HEK293 (cell line): ENCODE data around the gene ZNF764.

Experiments used
- BCL6B ChIP-seq: fragments of 450-650 bp; formaldehyde crosslinking; IDR thresholded peaks from 2 replicates; pipeline ENCODE4 v1.5.1; 2017; ENCODE audit warnings: missing biosample characterization, missing genetic modification characterization
- HOXA7 ChIP-seq: sonication (generic); formaldehyde crosslinking; IDR thresholded peaks from 2 replicates; pipeline ENCODE4 v1.8.1; 2022; ENCODE audit warnings: missing genetic modification reagents, borderline replicate concordance
- PRDM2 ChIP-seq: fragments of 450-650 bp; formaldehyde crosslinking; IDR thresholded peaks from 2 replicates; pipeline ENCODE4 v1.5.1; 2016; ENCODE audit warnings: missing biosample characterization, missing genetic modification characterization, borderline replicate concordance
- TCF7L2 ChIP-seq: IDR thresholded peaks from 2 replicates; pipeline ENCODE4 v1.6.1; 2011; ENCODE audit warnings: low read depth, mild to moderate bottlenecking, inconsistent platforms, low read length, moderate library complexity, borderline replicate concordance
- ZBTB20 ChIP-seq: fragments of 450-650 bp; formaldehyde crosslinking; IDR thresholded peaks from 2 replicates; pipeline ENCODE4 v1.5.1; 2016; ENCODE audit warnings: missing biosample characterization, missing genetic modification characterization
- ZBTB49 ChIP-seq: fragments of 450-650 bp; formaldehyde crosslinking; IDR thresholded peaks from 2 replicates; pipeline ENCODE4 v1.5.1; 2016; ENCODE audit warnings: missing biosample characterization, missing genetic modification characterization, low read depth
- ZNF114 ChIP-seq: fragments of 450-650 bp; formaldehyde crosslinking; IDR thresholded peaks from 2 replicates; pipeline ENCODE4 v1.5.0; 2017; ENCODE audit warnings: missing biosample characterization, missing genetic modification characterization
- ZNF148 ChIP-seq: fragments of 450-650 bp; formaldehyde crosslinking; IDR thresholded peaks from 2 replicates; pipeline ENCODE4 v1.5.0; 2017; ENCODE audit warnings: missing biosample characterization, missing genetic modification characterization, borderline replicate concordance
- ZNF155 ChIP-seq: fragments of 450-650 bp; formaldehyde crosslinking; IDR thresholded peaks from 2 replicates; pipeline ENCODE4 v1.5.1; 2016; ENCODE audit warnings: missing biosample characterization, missing genetic modification characterization
- ZNF157 ChIP-seq: fragments of 450-650 bp; formaldehyde crosslinking; IDR thresholded peaks from 2 replicates; pipeline ENCODE4 v1.5.1; 2016; ENCODE audit warnings: missing biosample characterization, missing genetic modification characterization
- ZNF202 ChIP-seq: fragments of 450-650 bp; formaldehyde crosslinking; IDR thresholded peaks from 2 replicates; pipeline ENCODE4 v1.5.1; 2016; ENCODE audit warnings: missing biosample characterization, missing genetic modification characterization, borderline replicate concordance
- ZNF24 ChIP-seq: fragments of 450-650 bp; formaldehyde crosslinking; IDR thresholded peaks from 2 replicates; pipeline ENCODE4 v1.5.1; 2016; ENCODE audit warnings: missing biosample characterization, missing genetic modification characterization
- ZNF280D ChIP-seq: fragments of 450-650 bp; formaldehyde crosslinking; IDR thresholded peaks from 2 replicates; pipeline ENCODE4 v1.5.1; 2016; ENCODE audit warnings: missing biosample characterization, missing genetic modification characterization
- ZNF335 ChIP-seq: fragments of 450-650 bp; formaldehyde crosslinking; conservative IDR thresholded peaks from 2 replicates; pipeline ENCODE4 v1.5.1; 2016; ENCODE audit warnings: missing biosample characterization, missing genetic modification characterization
- ZNF530 ChIP-seq: fragments of 450-650 bp; formaldehyde crosslinking; IDR thresholded peaks from 2 replicates; pipeline ENCODE4 v1.5.1; 2016; ENCODE audit warnings: low read depth, missing biosample characterization, missing genetic modification characterization
- ZNF621 ChIP-seq: fragments of 450-650 bp; formaldehyde crosslinking; IDR thresholded peaks from 2 replicates; pipeline ENCODE4 v1.5.1; 2017; ENCODE audit warnings: missing biosample characterization, missing genetic modification characterization
- ZNF624 ChIP-seq: fragments of 450-650 bp; formaldehyde crosslinking; IDR thresholded peaks from 2 replicates; pipeline ENCODE4 v1.5.1; 2017; ENCODE audit warnings: missing biosample characterization, missing genetic modification characterization
- ZNF677 ChIP-seq: fragments of 450-650 bp; IDR thresholded peaks from 2 replicates; pipeline ENCODE4 v1.5.0; 2018; ENCODE audit warnings: missing biosample characterization, mild to moderate bottlenecking, missing genetic modification characterization, moderate library complexity
- ZNF707 ChIP-seq: fragments of 450-650 bp; formaldehyde crosslinking; IDR thresholded peaks from 2 replicates; pipeline ENCODE4 v1.5.1; 2016; ENCODE audit warnings: missing biosample characterization, missing genetic modification characterization
- ZNF747 ChIP-seq: fragments of 450-650 bp; formaldehyde crosslinking; IDR thresholded peaks from 2 replicates; pipeline ENCODE4 v1.5.1; 2016; ENCODE audit warnings: missing biosample characterization, missing genetic modification characterization
- ZNF76 ChIP-seq: fragments of 450-650 bp; formaldehyde crosslinking; IDR thresholded peaks from 2 replicates; pipeline ENCODE4; 2016; ENCODE audit warnings: low read depth, missing biosample characterization, missing genetic modification characterization, borderline replicate concordance
- TF ChIP-seq, protein P1 (sequence below): fragments of 450-650 bp; formaldehyde crosslinking; IDR thresholded peaks from 2 replicates; pipeline ENCODE4 v1.5.1; 2017; ENCODE audit warnings: missing biosample characterization, missing genetic modification characterization

ZNF764 gene

DNA sequence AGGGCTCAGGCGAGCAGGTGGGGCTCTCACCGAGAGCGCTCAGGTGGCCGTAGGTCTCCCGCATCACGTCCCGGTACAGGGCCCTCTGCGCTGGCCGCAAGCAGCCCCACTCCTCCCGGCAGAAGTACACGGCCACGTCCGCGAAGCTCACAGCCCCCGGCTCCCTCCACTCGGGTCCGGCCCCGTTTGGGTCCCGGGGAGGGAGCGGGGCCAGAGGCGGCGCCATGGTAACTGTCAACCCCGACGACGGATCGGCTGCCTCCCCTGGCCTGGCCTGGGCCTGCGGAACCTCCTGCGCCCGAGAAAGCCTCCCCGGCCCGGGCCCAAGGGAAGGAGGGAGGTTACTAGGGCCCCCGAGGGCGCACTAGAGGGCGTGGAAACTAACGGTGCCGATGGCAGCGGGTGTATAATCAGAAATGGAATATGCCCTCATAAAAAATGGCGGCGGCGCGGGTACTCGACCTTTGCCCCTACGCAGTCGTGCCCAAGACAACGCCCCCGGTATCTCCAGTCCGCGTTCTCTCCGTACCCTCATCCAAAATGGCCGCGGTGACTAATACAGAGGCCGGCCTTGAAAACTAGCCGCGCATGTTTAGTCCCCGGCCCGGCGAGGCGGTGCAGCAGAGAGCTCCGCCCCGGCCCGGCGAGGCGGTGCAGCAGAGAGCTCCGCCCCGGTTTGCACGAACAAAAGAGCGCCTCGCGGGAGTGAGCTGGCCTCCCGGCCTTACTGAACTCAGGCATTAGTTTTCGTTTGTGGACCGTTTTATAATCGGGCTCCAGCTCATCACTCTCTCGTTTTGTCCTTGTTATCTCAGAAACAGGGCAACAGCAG is at the start of gene ZNF764 (continued):
- TF ChIP-seq PRDM2 (tag by site-specific recombination) = no peak
- TF ChIP-seq ZNF621 (tag by site-specific recombination) = no peak
- no peak for TF ChIP-seq ZNF707 (tag by site-specific recombination)
- TF ChIP-seq ZBTB20 (tag by site-specific recombination) = peak; percentile 99
- TF ChIP-seq ZNF280D = no peak
- peak; percentile 87 for TF ChIP-seq ZNF76
- TF ChIP-seq ZNF157 = no peak
- peak; percentile 84 for TF ChIP-seq ZNF24 (tag by site-specific recombination)
- TF ChIP-seq ZNF747 (tag by site-specific recombination) = no peak
- no peak for TF ChIP-seq HOXA7
- TF ChIP-seq ZNF677 (tag by site-specific recombination) = no peak
- no peak for TF ChIP-seq ZNF624 (tag by site-specific recombination)
- no peak for TF ChIP-seq ZNF155 (tag by site-specific recombination)
- no peak for TF ChIP-seq ZNF530 (tag by site-specific recombination)
- no peak for TF ChIP-seq ZBTB49
- TF ChIP-seq, protein P1, sequence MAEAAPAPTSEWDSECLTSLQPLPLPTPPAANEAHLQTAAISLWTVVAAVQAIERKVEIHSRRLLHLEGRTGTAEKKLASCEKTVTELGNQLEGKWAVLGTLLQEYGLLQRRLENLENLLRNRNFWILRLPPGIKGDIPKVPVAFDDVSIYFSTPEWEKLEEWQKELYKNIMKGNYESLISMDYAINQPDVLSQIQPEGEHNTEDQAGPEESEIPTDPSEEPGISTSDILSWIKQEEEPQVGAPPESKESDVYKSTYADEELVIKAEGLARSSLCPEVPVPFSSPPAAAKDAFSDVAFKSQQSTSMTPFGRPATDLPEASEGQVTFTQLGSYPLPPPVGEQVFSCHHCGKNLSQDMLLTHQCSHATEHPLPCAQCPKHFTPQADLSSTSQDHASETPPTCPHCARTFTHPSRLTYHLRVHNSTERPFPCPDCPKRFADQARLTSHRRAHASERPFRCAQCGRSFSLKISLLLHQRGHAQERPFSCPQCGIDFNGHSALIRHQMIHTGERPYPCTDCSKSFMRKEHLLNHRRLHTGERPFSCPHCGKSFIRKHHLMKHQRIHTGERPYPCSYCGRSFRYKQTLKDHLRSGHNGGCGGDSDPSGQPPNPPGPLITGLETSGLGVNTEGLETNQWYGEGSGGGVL = peak; percentile 89
- no peak for TF ChIP-seq ZNF114
- TF ChIP-seq ZNF202 = no peak
- TF ChIP-seq BCL6B (tag by site-specific recombination) = no peak
- peak; percentile 91 for TF ChIP-seq ZNF335 (tag by site-specific recombination)
- no peak for TF ChIP-seq TCF7L2
- no peak for TF ChIP-seq ZNF148 (tag by site-specific recombination)
